GM18520 (cell line): ENCODE data around the gene RABL6.
"Not testable (repeated sequence)": the region's sequence is repeated elsewhere in the genome, so short reads cannot be mapped to it uniquely, and the experiment has no call there.

Experiments used
- ATAC-seq: cut with Tn5 transposase; IDR thresholded peaks from one replicate; pipeline ENCODE4 v1.9.1; 2021; ENCODE audit not compliant: unreplicated experiment

RABL6 gene

DNA sequence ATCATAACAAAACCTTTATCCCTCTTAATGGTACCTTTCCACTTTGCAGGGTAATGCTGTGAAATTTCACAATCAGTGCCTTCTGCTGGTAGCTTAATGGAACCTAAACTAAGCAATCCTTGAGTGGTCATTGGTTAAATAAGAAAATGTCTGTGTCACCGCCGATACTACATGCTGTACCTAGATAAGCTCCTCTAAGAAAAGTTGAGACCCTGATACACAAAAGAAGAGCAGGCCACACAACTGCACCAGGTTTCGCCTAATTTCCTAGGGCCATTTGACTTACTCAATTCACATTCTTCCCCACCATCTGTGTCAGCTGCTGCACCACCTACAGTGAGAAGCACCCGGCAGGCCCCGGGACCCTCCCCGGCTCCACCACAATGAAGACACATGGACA lies 67.4 kb downstream of the RABL6 start:
- ATAC-seq, result no peak

DNA sequence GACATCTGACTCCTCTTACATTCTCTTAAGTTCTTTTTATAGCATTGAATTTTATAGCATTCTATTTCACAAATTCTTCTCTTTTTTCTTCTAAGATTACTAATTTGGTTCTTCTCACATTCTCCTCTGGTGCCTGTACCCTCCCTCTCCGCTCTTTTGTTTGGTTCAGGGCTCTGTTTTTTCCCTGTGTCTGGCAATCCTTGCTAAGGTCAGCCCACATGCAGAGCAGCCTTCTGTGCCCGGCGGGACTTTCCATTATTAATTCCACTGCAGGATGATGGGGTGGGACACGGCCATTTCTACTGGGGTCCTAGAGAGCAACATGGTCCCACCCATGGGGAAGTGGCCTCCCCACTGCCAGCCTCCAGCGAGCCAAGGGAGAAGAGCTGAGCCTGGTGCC lies 68.7 kb downstream of the RABL6 start:
- ATAC-seq, result no peak

DNA sequence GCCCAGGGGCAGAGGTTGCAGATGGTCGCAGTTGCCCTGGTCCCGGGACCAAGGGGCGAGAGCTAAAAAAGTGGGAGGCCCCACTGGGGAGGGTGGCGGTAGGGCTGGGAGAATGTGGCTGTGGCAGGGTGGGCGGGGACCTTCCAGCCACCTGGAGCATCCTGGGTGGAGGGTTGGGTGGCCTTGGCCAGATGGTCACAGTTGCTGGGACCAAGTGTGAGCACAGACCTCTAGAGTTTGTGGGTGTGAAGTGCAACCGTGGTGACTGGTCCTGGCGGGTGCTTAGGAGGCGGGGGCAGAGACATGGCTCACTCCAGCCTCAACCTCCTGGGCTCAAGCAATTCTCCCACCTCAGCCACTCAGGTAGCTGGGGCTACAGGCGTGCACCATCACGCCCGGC lies 72.9 kb downstream of the RABL6 start:
- no peak for ATAC-seq

- ATAC-seq, result no peak
Measured at GRCh38 chr9:136881691-136882108, 74.0 kb downstream of the RABL6 start.

DNA sequence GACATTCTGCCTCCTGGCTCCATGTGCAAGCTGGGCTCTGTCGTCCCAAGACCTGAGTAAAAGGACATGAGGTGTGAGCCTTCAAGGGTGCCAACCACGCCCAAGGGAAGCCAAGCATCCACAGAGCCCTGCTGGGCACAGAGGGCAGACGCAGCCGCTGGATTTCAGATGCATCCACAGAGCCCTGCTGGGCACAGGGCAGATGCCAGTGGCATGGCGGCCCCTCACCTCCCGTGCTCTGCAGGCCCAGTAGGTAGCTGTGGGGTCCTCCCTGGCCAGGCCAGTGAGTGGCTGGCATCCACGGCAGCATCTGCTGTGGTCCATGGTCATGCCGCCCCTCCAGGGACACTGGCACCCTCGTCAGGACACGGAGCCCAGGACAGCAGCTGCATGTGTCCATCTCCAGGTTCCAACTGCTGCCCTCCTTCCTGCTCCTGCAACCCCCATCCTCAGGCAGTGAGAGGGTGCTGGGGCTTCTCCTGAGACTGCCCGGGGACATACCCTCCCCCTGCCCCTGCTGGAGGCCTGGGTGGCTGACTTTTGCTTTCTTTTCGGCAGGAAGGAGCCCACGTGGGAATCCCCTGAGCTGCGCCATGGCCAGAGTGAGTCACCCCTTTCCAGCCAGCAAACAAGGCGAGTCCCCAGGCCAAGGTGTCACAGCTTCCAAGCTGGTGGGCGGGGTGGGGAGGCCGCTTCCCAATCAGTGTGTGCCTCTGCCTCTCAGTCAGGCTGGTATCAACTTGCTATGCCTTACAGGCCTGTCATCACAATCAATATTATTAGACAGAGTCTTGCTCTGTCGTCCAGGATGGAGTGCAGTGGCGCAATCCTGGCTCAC lies 74.6 kb downstream of the RABL6 start:
- ATAC-seq, result no peak

DNA sequence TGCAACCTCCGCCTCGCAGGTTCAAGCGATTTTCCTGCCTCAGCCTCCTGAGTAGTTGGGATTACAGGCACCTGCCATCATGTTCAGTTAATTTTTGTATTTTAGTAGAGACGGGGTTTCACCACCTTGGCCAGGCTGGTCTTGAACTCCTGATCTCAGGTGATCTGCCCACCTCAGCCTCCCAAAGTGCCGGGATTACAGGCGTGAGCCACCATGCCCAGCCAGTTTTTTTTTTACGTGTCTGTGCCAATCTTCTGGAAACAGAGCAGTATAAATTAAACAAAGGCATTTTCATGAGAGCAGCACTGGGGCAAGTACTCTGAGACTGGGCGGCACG lies 75.2 kb downstream of the RABL6 start:
- ATAC-seq, result not testable (repeated sequence)

- ATAC-seq, result not testable (repeated sequence)
Measured at GRCh38 chr9:136883670-136884069, 75.9 kb downstream of the RABL6 start.

GRCh38 chr9:136885950-136886578 lies 78.3 kb downstream of the RABL6 start, which contains the start of gene TRAF2:
Gene TRAF2, plus strand, starts transcription at chr9:136886516. Its CDS starts 12,225 bp downstream, at chr9:136898741.
- ATAC-seq, result peak; percentile 80

DNA sequence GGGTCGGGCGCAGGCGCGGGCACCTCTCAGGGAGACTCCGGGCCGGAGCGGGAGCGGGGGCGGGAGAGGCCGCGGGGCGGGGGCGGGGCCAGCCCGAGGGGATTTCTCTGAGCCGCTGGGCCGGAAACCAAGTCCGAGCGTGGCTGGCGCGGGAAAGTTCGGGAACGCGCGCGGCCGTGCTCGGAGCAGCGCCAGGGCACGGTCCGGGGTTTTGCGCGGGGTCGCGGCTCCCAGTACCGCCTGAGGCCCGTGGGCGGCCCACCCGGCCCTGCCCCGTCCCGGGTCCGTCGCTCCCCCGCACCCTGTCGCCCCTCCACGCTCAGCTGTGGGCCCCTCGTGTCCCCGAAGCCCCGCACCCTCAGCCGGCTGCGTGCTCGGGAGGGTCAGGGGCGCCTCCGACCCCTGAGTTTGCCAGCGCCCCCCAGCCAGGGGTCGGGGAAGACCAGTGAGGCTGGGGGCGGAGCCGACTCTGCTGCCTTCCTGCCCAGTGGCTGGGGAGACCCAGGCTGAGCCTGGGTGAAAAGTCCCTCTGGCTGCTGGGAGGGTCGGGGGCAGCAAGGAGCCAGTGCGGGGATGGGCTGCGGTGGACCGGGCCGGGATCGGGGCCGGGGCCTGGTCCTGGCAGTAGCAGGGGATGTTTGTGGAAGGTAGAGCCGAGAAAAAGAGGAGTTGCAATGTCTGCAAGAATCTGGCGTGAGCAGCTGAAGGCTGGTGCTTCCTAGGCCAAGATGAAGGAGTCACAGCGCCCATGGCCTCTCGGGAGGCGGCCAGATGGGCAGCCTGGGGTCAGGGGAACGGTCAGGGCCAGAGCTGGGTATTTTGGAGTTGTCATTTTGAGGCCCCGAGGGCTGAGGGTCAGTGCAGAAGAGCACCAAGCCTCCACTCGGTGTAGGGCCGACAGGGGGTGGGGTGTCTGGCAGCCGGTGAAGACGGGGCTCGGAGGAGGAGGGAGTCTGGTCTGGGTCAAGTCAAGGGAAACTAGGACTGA lies 79.2 kb downstream of the RABL6 start:
- ATAC-seq, result peak; percentile 15

- no peak for ATAC-seq
Measured at GRCh38 chr9:136888454-136888853, 80.7 kb downstream of the RABL6 start.

- ATAC-seq, result no peak
Measured at GRCh38 chr9:136889858-136890257, 82.1 kb downstream of the RABL6 start.

- ATAC-seq, result no peak
Measured at GRCh38 chr9:136890661-136891060, 82.9 kb downstream of the RABL6 start.
